GM10248 (cell line): Measurements from ENCODE around the gene CACNA2D1.

Experiments
- CTCF ChIA-PET: fragments of 300-600 bp; sonication (Branson Sonifier 250); formaldehyde crosslinking; extraction: SDS; loops from one replicate; lab custom pipeline; 2021; ENCODE audit warnings: antibody characterized with exemption; lab: Yijun Ruan, JAX
- POLR2A ChIA-PET: fragments of 350-650 bp; sonication (Branson Sonifier 250); formaldehyde crosslinking; extraction: SDS; loops from one replicate; lab custom pipeline; 2020; ENCODE audit warnings: antibody characterized with exemption; lab: Yijun Ruan, JAX
- DNase-seq: peaks from one replicate; pipeline ENCODE4 v3.0.0; 2012; ENCODE audit errors: extremely low spot score
- CTCF ChIP-seq: IDR thresholded peaks from 2 replicates; pipeline ENCODE4 v1.5.1; 2012; ENCODE audit warnings: mild to moderate bottlenecking, low read depth; ENCODE audit errors: extremely low read depth, missing control alignments, control extremely low read depth

Gene CACNA2D1

DNA sequence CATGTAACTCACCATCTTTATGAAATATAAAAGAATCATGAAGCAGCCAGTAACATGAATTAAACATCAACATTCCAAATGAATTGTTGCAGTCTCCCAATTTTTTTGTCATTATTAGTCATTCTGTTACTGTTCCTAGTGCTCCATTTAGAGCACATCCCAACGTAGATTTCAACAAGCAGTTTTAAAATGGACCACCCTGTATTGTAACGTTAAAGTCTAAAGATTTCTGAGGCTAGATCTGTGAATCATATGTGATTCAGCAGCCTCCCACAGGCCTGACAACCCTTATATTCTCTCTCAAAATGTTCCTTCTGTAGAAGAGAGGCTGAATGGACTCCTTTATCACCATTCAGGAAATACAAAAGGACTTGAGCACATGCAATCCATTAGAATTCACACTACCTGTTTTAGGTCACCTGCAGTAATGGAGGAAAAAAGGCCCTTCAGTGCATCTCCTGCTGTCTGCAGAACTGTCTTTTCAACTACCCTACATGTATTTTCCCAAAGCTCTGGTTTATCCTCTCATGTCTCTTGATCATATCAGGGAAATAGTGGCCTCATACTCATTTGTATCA, 81.4 kb downstream of the CACNA2D1 start:
- no peak for DNase-seq
- TF ChIP-seq CTCF = no peak
- ChIA-PET POLR2A (no interaction called here), CTCF (no interaction called here)

GRCh38 chr7:82360591-82361368, 82.8 kb downstream of the CACNA2D1 start:
- CTCF ChIA-PET = interaction anchor here (1.1 kb wide), 1 partner anchor 30 kb away, joined by 3 read pairs; no protein-coding TSS in a partner anchor
- POLR2A ChIA-PET = no interaction called here
- no peak for DNase-seq
- TF ChIP-seq CTCF = no peak

DNA sequence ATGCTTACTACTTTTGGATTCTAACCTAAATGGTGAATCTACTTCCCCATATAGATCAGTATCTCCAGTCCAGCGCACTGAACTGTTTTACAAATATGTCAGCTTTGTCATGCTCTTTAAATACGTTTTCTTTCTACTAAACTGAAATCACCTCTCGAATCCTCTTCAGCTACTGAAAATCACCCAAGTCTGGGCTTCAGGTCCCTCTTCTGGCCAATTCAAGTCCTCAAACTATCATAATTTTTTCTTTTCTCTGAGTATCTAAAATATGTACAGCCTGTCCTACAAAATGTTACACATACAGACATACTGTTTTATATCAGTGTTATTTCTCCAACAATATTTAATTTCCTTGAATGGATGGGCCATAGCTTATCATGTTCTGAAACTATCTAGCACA, 84.2 kb downstream of the CACNA2D1 start:
- ChIA-PET POLR2A (no interaction called here), CTCF (interaction anchor here (1.2 to 1.5 kb wide), 2 partner anchors 10 to 31 kb away, joined by 3 to 7 read pairs; no protein-coding TSS in a partner anchor)
- no peak for DNase-seq

GRCh38 chr7:82358923-82359322, 84.7 kb downstream of the CACNA2D1 start:
- no peak for DNase-seq
- CTCF ChIA-PET = interaction anchor here (1.2 to 1.5 kb wide), 2 partner anchors 10 to 31 kb away, joined by 3 to 7 read pairs; no protein-coding TSS in a partner anchor
- no peak for TF ChIP-seq CTCF
- POLR2A ChIA-PET = no interaction called here

More for the DNA sequence above, 84.2 kb downstream of the CACNA2D1 start:
- no peak for TF ChIP-seq CTCF

DNA sequence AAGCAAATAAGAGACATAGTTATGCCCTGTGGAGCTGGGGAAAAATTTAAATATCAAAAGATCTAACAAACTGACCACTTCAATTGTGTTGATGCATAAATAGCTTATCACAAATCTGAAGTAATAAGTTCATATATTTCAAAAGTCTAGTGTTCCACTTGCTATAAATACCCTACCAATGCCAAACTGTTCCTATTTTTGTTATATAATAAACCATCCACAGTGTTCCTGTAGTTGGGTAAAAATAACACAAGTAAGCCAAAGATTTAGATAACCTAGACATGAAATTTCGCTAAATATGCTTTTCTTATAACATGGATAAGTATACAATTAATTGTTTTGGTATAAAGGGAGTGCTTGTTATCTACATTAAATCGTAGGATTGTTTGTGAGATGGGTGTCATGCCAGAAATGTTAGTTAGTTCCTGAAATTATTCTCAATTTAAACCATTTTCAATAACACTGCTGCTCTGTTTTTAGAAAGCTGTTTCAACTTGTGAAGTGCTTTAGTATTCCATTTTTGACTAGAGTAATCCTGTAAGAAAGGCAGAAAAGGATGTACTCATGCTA, 85.5 kb downstream of the CACNA2D1 start:
- no peak for TF ChIP-seq CTCF
- ChIA-PET CTCF (no interaction called here), POLR2A (interaction anchor here (0.6 kb wide), 1 partner anchor 362 kb away, joined by 3 read pairs; no protein-coding TSS in a partner anchor)
- no peak for DNase-seq

GRCh38 chr7:82348251-82348650, 95.3 kb downstream of the CACNA2D1 start:
- ChIA-PET CTCF (interaction anchor here (2.0 kb wide), 1 partner anchor 11 kb away, joined by 7 read pairs; no protein-coding TSS in a partner anchor), POLR2A (no interaction called here)
- DNase-seq = no peak
- no peak for TF ChIP-seq CTCF
